ENCODE measurements around the gene CD300LD. TPM values are rescaled to one million over a fixed set of nuclear protein-coding genes. Genes with fewer than 3 reads are reported as not detected.

CD300LD gene
- total RNA-seq, 2 donors from 2014 or later = not detected

DNA sequence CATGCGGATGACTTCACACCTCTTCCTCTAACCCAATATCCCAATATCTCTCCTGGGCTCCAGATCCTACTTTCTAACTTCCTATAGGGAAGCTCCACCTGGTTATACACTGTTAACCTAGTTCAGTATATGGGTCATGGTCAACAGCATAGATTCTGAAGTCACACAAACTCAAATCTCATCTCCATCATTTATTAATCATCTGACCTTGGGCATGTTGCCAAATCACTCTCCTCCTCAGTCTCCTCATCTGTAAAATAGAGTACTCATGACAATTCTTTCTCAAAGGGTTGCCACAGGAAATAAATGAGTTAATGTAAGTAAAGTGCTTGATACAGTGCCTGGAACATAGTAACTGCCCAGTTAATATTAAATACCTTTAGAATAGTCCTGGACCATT, 32.0 kb upstream of the CD300LD start:
- no peaks in the 10 kb centered on the region for H3K4me1 Mint-ChIP-seq
- ATAC-seq = no peak
- peaks cover 75% of the 10 kb centered on the region for H3K27me3 Mint-ChIP-seq

DNA sequence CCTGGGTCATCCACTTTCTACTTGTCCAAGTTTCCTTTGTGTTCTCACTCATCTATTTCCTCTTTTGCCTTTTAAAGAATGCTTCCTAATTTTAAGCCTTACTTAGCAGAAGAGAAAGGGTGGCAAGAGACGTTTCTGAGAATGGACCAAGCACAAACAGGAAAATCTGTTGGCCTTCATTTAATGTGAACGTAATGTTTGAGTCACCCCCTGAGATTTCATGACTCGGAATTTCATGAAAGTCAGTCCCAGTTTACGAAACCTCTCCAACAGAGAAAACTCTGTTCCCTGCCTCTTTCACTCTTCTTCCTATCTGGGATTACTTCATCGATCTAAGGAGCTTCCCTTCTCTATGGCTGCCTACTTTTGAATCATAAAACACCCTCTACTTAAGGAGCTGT, 31.6 kb upstream of the CD300LD start, which contains the start of gene CD300E:
Gene CD300E (minus strand): TSS at position 46 of the 401 bp plus-strand sequence. CDS start 117 bp downstream, outside the sequence.
- H3K4me3 Mint-ChIP-seq = no peak within 1 kb of the TSS
- no peak for DNase-seq
- H3K4me1 Mint-ChIP-seq = no peaks in the 10 kb centered on the region
- H3K9me3 ChIP-seq (ENCODE audit: control insufficient read depth, low read length, poor library complexity, severe bottlenecking) = no peaks in the 10 kb centered on the region
- no peak within 1 kb of the TSS for H3K27ac Mint-ChIP-seq
- peaks cover 80% of the 10 kb centered on the region for H3K27me3 Mint-ChIP-seq
- no peak for ATAC-seq
- H3K36me3 Mint-ChIP-seq (ENCODE audit: low read depth) = peaks cover 4% of the 10 kb centered on the region

More for the DNA sequence above, 32.0 kb upstream of the CD300LD start:
- Mint-ChIP-seq H3K27ac (no peak overlapping the region), H3K36me3 (ENCODE audit: low read depth) (peaks cover 4% of the 10 kb centered on the region), H3K4me3 (no peak overlapping the region)
- no peaks in the 10 kb centered on the region for H3K9me3 ChIP-seq (ENCODE audit: control insufficient read depth, low read length, poor library complexity, severe bottlenecking)
- no peak for DNase-seq

DNA sequence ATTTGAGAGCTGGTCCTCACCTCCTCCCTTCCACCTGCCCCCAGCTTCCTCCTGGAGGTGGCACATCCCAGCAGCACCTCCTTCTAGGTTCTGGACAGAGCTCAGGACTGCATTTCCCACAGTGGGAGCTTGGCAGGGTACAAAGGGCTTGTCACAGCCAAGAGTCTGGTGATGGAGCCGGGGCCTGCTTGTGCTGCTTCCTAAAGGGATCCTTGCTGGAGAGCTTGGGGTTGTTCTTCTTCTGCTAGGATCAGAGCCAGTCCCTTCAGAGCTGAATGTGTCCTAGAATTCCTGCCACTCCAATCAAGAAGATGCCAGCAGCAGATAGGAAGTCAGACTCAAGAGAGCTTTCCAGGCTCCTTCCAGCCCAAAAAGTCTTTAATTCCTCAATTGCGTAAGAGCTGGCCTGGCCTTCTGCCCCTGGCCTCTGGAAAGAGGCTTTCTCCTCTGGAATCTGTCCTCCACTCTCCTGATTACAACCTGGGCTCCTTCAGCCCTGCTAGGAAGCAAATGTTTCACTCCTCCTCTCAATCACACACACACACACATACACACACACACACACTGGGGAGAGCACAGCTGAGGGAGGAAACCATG, 27.1 kb upstream of the CD300LD start:
- H3K36me3 Mint-ChIP-seq (ENCODE audit: low read depth) = peaks cover 4% of the 10 kb centered on the region
- no peak for DNase-seq
- ATAC-seq = no peak
- H3K27ac Mint-ChIP-seq = peak overlapping the region; percentile 29
- H3K4me1 Mint-ChIP-seq = peaks cover 2% of the 10 kb centered on the region
- H3K4me3 Mint-ChIP-seq = no peak overlapping the region
- no peaks in the 10 kb centered on the region for H3K9me3 ChIP-seq (ENCODE audit: control insufficient read depth, low read length, poor library complexity, severe bottlenecking)
- H3K27me3 Mint-ChIP-seq = peaks cover 87% of the 10 kb centered on the region

DNA sequence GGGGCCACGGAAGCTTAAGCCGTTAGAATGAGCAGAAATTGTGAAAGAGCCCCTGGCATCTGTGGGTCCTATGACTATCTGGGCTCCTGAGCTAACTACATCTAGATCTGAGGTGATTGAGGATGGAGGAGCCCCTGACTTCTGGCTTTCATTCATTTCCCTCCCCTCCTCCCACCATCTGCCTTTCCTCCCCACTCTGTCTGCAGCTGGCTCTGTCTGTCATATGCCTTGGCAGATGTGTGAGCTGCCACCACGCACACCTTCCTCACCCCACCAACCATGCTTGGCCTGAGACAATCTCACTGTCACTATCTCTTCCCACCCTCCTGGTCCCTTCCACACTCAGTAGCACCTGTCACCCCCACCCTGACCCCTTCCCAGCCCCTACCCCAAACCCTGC, 26.4 kb upstream of the CD300LD start:
- no peaks in the 10 kb centered on the region for H3K9me3 ChIP-seq (ENCODE audit: control insufficient read depth, low read length, poor library complexity, severe bottlenecking)
- DNase-seq = no peak
- ATAC-seq = no peak
- Mint-ChIP-seq H3K27ac (no peak overlapping the region), H3K27me3 (peaks cover 80% of the 10 kb centered on the region), H3K4me3 (no peak overlapping the region), H3K36me3 (ENCODE audit: low read depth) (peaks cover 4% of the 10 kb centered on the region), H3K4me1 (peaks cover 2% of the 10 kb centered on the region)

DNA sequence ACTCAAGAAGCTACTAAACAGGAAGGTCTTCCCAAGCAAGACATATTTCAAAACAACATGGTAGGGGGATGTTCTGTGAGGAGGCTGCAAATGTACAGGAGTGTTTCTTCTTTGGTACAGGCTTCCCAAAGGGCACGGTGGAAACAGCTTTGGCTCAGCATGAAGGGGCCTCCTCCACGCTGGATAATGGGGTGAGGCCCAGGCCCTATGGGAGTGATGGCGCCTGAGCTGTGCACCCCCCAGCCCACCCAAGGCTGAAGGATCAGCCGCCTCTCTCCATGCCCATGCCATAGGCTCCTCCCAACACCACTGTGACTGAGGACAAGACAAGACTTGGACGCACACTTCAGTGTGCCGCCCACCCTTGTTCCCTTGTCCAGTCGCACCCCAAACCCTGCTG, 24.6 kb upstream of the CD300LD start:
- Mint-ChIP-seq H3K4me1 (peaks cover 2% of the 10 kb centered on the region), H3K4me3 (no peak overlapping the region), H3K36me3 (ENCODE audit: low read depth) (peaks cover 4% of the 10 kb centered on the region), H3K27me3 (peaks cover 65% of the 10 kb centered on the region), H3K27ac (no peak overlapping the region)
- DNase-seq (no peak), ATAC-seq (no peak)
- H3K9me3 ChIP-seq (ENCODE audit: control insufficient read depth, low read length, poor library complexity, severe bottlenecking) = no peaks in the 10 kb centered on the region

DNA sequence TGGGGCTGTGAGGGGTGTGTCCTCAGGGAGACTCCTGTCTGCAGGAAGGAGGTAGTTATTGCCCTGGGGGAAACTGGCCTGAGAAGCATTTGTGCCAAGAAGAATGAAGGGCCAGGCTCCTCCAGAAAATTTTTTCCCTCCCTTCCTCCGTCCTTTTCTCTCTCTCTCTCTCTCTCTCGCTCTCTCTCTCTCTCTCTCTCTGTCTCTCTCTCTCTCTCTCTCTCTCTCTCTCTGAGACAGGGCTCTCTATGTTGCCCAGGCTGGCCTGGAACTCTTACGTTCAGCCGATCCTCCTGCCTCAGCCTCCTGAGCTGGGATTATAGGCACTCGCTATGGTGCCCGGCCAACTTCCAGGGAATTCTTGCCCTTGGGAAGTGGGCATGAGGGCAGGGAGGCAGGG, 20.0 kb upstream of the CD300LD start:
- peaks cover 2% of the 10 kb centered on the region for H3K36me3 Mint-ChIP-seq (ENCODE audit: low read depth)
- DNase-seq = no peak
- H3K4me3 Mint-ChIP-seq = no peak overlapping the region
- no peak for ATAC-seq
- no peaks in the 10 kb centered on the region for H3K4me1 Mint-ChIP-seq
- no peaks in the 10 kb centered on the region for H3K9me3 ChIP-seq (ENCODE audit: control insufficient read depth, low read length, poor library complexity, severe bottlenecking)
- H3K27me3 Mint-ChIP-seq = peaks cover 41% of the 10 kb centered on the region
- no peak overlapping the region for H3K27ac Mint-ChIP-seq

DNA sequence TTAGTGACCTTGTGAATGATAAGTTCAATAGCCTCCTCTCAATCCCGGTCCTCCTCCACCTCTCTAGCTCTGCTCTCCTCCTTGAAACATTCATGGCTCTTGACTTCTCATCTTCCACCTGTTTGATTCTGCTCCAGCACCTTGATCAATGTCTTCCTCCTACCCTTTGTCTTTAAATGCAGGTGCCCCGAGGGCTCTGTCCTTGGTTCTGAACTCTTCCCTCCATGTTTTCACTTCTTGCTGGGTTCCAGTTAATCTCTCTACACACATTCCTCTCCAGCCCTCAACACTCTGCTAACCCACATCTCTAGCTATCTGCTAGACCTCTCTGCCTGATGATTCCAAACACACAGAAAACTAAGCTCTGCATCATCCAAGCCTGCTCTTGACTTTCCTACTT, 18.0 kb upstream of the CD300LD start:
- Mint-ChIP-seq H3K4me3 (no peak overlapping the region), H3K27ac (no peak overlapping the region), H3K4me1 (no peaks in the 10 kb centered on the region), H3K27me3 (peaks cover 34% of the 10 kb centered on the region), H3K36me3 (ENCODE audit: low read depth) (peaks cover 2% of the 10 kb centered on the region)
- H3K9me3 ChIP-seq (ENCODE audit: control insufficient read depth, low read length, poor library complexity, severe bottlenecking) = no peaks in the 10 kb centered on the region
- DNase-seq = no peak
- ATAC-seq = no peak

DNA sequence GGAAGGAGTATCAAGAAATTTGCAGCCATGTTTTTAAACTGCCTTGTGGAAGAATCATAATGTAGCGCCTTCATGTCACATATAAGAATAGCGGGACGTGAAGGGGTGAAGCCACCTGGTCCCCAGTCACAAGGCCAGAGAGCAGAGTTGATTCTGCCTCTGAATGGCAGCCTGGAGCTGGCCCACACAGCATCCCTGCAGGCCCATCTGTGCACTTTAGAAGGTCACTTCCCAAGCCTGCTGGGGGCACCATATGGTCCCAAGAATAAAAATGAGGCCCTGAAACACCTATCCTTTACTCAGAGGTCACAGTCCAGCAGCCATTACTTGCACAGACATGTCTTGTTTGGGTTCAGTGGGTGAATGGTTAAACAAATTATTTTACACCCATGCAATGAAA, 16.4 kb upstream of the CD300LD start:
- Mint-ChIP-seq H3K27me3 (peaks cover 41% of the 10 kb centered on the region), H3K4me1 (no peaks in the 10 kb centered on the region), H3K27ac (no peak overlapping the region), H3K4me3 (no peak overlapping the region), H3K36me3 (ENCODE audit: low read depth) (peaks cover 2% of the 10 kb centered on the region)
- DNase-seq = no peak
- H3K9me3 ChIP-seq (ENCODE audit: control insufficient read depth, low read length, poor library complexity, severe bottlenecking) = no peaks in the 10 kb centered on the region
- no peak for ATAC-seq

DNA sequence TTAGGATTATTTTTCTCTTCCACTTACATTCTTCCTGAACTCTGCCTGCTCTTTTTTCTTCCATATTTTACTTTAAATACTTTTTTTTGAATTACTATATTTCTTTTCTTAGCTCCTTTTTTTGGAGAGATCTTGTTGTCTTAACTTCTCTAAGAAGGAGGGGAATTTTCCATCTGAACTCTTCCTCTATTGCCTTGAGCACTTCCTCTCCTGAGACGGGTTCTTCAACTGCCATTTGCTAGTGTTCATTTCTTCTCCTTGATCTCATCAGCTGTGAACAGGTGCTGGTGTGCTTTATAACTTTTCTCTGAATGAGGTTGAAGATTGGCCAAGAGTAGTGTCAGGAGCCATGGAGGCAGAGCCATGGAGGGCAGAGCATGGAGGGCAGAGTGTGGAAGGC, 15.1 kb upstream of the CD300LD start:
- H3K36me3 Mint-ChIP-seq (ENCODE audit: low read depth) = peaks cover 5% of the 10 kb centered on the region
- ATAC-seq (no peak), DNase-seq (no peak)
- H3K9me3 ChIP-seq (ENCODE audit: control insufficient read depth, low read length, poor library complexity, severe bottlenecking) = no peaks in the 10 kb centered on the region
- peaks cover 3% of the 10 kb centered on the region for H3K4me1 Mint-ChIP-seq
- peaks cover 54% of the 10 kb centered on the region for H3K27me3 Mint-ChIP-seq
- no peak overlapping the region for H3K4me3 Mint-ChIP-seq
- no peak overlapping the region for H3K27ac Mint-ChIP-seq

DNA sequence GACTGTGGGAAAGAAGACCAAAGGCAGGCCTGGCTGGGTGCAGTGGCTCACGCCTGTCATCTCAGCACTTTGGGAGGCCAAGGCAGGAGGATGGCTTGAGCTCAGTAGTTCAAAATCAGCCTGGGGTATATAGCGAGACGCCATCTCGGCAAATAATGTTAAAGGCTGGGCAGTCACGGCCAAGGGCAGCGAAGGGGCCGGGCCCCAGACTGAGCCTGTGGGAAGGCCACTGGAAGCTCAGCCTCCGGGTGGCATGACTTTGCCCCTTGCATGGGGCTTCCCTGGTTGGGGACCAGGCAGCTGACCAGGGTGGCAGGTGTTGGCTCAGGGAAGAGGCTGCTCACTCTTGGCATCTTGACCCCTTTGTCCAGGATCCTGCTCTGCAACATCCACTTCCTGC, 14.0 kb upstream of the CD300LD start:
- Mint-ChIP-seq H3K27me3 (peaks cover 63% of the 10 kb centered on the region), H3K27ac (no peak overlapping the region), H3K4me3 (no peak overlapping the region), H3K4me1 (peaks cover 3% of the 10 kb centered on the region), H3K36me3 (ENCODE audit: low read depth) (peaks cover 7% of the 10 kb centered on the region)
- no peak for DNase-seq
- H3K9me3 ChIP-seq (ENCODE audit: control insufficient read depth, low read length, poor library complexity, severe bottlenecking) = no peaks in the 10 kb centered on the region
- no peak for ATAC-seq

DNA sequence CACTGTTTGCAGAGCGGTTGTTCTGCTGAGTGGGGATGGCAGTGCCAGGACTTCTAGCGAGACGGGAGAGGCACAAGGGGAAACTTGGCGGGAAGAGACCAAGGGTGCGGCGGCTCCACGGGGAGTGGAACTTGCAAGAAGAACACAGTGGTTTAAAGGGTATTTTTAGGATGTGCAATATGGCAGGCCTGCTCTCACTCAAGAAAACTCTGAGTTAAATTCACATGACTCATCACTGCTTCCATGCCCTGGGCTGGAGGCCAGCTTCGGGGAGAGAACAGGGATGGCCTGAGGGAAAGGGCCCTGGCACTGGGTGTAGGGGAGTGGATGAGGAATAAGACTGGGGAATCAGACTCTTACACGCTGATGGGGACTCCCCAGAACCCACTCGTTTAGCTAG, 13.3 kb upstream of the CD300LD start:
- Mint-ChIP-seq H3K4me1 (peaks cover 3% of the 10 kb centered on the region), H3K27ac (no peak overlapping the region), H3K27me3 (peaks cover 68% of the 10 kb centered on the region), H3K4me3 (no peak overlapping the region), H3K36me3 (ENCODE audit: low read depth) (peaks cover 7% of the 10 kb centered on the region)
- H3K9me3 ChIP-seq (ENCODE audit: control insufficient read depth, low read length, poor library complexity, severe bottlenecking) = no peaks in the 10 kb centered on the region
- ATAC-seq = no peak
- DNase-seq = no peak

DNA sequence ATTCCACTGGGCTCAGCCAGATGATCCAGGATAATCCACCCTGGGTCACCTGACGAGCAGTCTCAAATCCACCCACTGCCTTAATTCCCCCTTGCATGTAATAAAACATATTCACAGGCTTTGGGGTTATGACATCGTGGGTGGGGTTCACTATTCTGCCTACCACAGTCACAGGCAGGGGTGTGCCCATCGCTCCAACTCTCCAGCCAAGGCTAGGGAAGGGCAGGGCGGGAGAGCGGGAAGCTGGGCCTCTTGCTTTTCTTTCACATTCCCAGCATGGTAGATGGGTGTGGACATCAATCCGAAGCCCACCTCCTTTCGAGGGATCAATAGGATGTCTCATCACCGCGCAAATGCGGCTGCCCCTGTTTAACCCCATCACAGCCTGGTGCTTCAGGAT, 12.7 kb upstream of the CD300LD start:
- H3K4me3 Mint-ChIP-seq = no peak overlapping the region

DNA sequence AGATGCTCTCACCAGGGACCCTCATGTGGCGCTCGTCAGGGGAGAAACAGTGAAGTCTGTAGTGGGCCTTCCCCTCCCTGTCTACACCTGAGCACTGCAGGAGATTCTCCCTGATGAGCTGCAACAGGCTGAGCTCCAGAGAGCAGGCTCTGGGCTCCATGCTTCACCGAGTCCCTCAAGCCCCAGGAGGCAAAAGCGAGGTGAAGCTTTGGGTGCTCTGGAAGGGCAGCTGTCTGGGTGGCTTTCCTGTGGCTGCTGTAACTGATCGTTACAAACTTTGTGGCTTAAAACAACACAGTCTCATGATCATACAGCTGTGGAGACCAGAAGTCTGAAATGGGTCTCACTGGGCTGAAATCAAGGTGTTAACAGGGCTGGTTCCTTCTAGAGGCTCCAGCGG, 12.1 kb upstream of the CD300LD start:
- Mint-ChIP-seq H3K27ac (no peak overlapping the region), H3K4me3 (no peak overlapping the region), H3K27me3 (peaks cover 80% of the 10 kb centered on the region), H3K4me1 (peaks cover 9% of the 10 kb centered on the region), H3K36me3 (ENCODE audit: low read depth) (peaks cover 7% of the 10 kb centered on the region)
- no peaks in the 10 kb centered on the region for H3K9me3 ChIP-seq (ENCODE audit: control insufficient read depth, low read length, poor library complexity, severe bottlenecking)
- DNase-seq (no peak), ATAC-seq (no peak)

More for the DNA sequence above, 12.7 kb upstream of the CD300LD start:
- no peak overlapping the region for H3K27ac Mint-ChIP-seq
- H3K36me3 Mint-ChIP-seq (ENCODE audit: low read depth) = peaks cover 7% of the 10 kb centered on the region
- DNase-seq (no peak), ATAC-seq (no peak)
- H3K4me1 Mint-ChIP-seq = peaks cover 4% of the 10 kb centered on the region
- no peaks in the 10 kb centered on the region for H3K9me3 ChIP-seq (ENCODE audit: control insufficient read depth, low read length, poor library complexity, severe bottlenecking)
- peaks cover 74% of the 10 kb centered on the region for H3K27me3 Mint-ChIP-seq

DNA sequence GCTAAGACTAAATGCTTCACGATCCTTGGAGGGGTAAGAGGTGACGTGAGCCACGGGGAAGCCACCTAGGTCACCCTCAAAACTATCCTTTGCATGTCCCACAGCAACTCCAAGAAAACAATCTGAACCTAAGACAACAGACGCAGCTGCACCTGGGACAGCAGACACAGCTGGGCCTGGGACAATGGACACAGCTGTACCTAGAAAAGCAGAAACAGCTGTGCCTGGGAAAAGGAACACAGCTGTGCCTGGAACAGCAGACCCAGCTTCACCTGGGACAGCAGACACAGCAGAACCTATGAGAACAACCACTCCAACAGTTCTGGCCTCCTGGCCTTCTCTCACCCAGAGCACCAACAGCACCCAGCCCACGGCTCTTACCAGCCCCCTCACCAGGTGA, 11.7 kb upstream of the CD300LD start:
- Mint-ChIP-seq H3K4me1 (peaks cover 11% of the 10 kb centered on the region), H3K27me3 (peaks cover 80% of the 10 kb centered on the region), H3K36me3 (ENCODE audit: low read depth) (peaks cover 7% of the 10 kb centered on the region), H3K4me3 (no peak overlapping the region), H3K27ac (no peak overlapping the region)
- no peak for ATAC-seq
- DNase-seq = no peak
- H3K9me3 ChIP-seq (ENCODE audit: control insufficient read depth, low read length, poor library complexity, severe bottlenecking) = no peaks in the 10 kb centered on the region
